K562 (cell line): ENCODE data around the gene ATP9A. TPM values are rescaled to one million over a fixed set of nuclear protein-coding genes. Genes with fewer than 3 reads are reported as not detected.

Experiments used
- ATAC-seq: fragments of 200-7000 bp; cut with Tn5 transposase; 3 replicates; pipeline ENCODE4 v1.9.1; 2020; ENCODE audit warnings: moderate library complexity
- BruUV-seq: library from RNA; stranded (reverse); fragments of 400-500 nt; replicated peaks from 2 replicates; lab custom pipeline; 2021; lab: Mats Ljungman, UMichigan
- CTCF ChIA-PET: fragments of 300-600 bp; formaldehyde crosslinking; extraction: SDS; loops from one replicate; lab custom pipeline; 2021; ENCODE audit warnings: low intra/inter-chr PET ratio; lab: Yijun Ruan, JAX
- POLR2A ChIA-PET: fragments of 300-600, 350-650 bp; sonication (Branson Sonifier 250); formaldehyde crosslinking; extraction: SDS; loops from one replicate; lab custom pipeline; 2021; ENCODE audit warnings: antibody characterized with exemption, inconsistent platforms; lab: Yijun Ruan, JAX
- DNase-seq, 4 experiments: peaks; one replicate each; pipeline versions ENCODE4 v3.0.0 to v3.0.0-alpha.2; 2011 to 2018; ENCODE audit warnings: low spot score in 3 of 4, mixed read lengths in 3 of 4; ENCODE audit errors: extremely low read depth in 1 of 4
- FAIRE-seq: peaks from 2 replicates; lab custom pipeline; 2011; peaks lifted over from hg19 to GRCh38; lab: Jason Lieb, UNC
- H2AFZ ChIP-seq: 2 replicates; pipeline ENCODE4 v1.6.0; 2011; ENCODE audit warnings: low read depth, low read length, control low read depth, inconsistent platforms
- H3K27ac ChIP-seq: fragments of 200-600 bp; 3 replicates; pipeline ENCODE4 v1.8.0; 2011; ENCODE audit warnings: low read depth, mild to moderate bottlenecking, control low read depth, inconsistent platforms, low read length, moderate library complexity, mixed read lengths; ENCODE audit errors: extremely low read depth
- H3K27me3 ChIP-seq, 2 experiments: fragments of 300-600 bp in 1 of 2; 2 replicates in 1 of 2; 3 replicates in 1 of 2; pipeline versions ENCODE4 v1.6.0 to v1.8.0; 2011; ENCODE audit warnings: inconsistent platforms in 2 of 2, low read length in 2 of 2, mild to moderate bottlenecking in 1 of 2, mixed read lengths in 1 of 2, moderate library complexity in 1 of 2; ENCODE audit not compliant: control insufficient read depth in 2 of 2, insufficient read depth in 2 of 2
- H3K36me3 ChIP-seq: fragments of 300-600 bp; 3 replicates; pipeline ENCODE4 v1.8.0; 2011; ENCODE audit warnings: mild to moderate bottlenecking, low read length, inconsistent platforms; ENCODE audit not compliant: control insufficient read depth, insufficient read depth
- H3K4me1 ChIP-seq, 2 experiments: fragments of 200-600 bp in 1 of 2; replicated peaks in 1 of 2; 2 replicates in 1 of 2; 3 replicates in 1 of 2; pipeline versions ENCODE4 v1.5.1 to v1.8.0; 2011; ENCODE audit warnings: inconsistent platforms in 2 of 2, low read length in 2 of 2, mild to moderate bottlenecking in 1 of 2, mixed read lengths in 1 of 2, moderate library complexity in 1 of 2; ENCODE audit not compliant: control insufficient read depth in 2 of 2, insufficient read depth in 2 of 2
- H3K4me2 ChIP-seq: 2 replicates; pipeline ENCODE4 v1.6.1; 2011; ENCODE audit warnings: low read length, control low read depth, inconsistent platforms, mixed read lengths; ENCODE audit not compliant: insufficient read depth
- H3K4me3 ChIP-seq: fragments of 200-600 bp; sonication (generic), shearing (Covaris generic); 2 replicates; pipeline ENCODE4 v1.5.1; 2016; ENCODE audit warnings: control low read depth, inconsistent platforms
- H3K79me2 ChIP-seq: fragments of 200-600 bp; 3 replicates; pipeline ENCODE4 v1.8.0; 2011; ENCODE audit warnings: low read length, inconsistent platforms; ENCODE audit not compliant: control insufficient read depth, insufficient read depth
- H3K9ac ChIP-seq, 2 experiments: 2 replicates each; pipeline versions ENCODE4 v1.6.0 to v1.6.1; 2011; ENCODE audit warnings: low read depth in 2 of 2, low read length in 2 of 2, control low read depth in 1 of 2, inconsistent platforms in 1 of 2, mild to moderate bottlenecking in 1 of 2, mixed read lengths in 1 of 2; ENCODE audit not compliant: insufficient read depth in 1 of 2
- H3K9me1 ChIP-seq: one replicate; pipeline ENCODE4 v1.6.0; 2011; ENCODE audit warnings: inconsistent platforms, mild to moderate bottlenecking, low read length, moderate library complexity; ENCODE audit not compliant: control insufficient read depth, insufficient read depth
- H3K9me3 ChIP-seq: replicated peaks from 2 replicates; pipeline ENCODE4 v1.5.1; 2011; ENCODE audit warnings: low read depth, low read length, inconsistent platforms; ENCODE audit not compliant: control insufficient read depth, insufficient read depth
- H4K20me1 ChIP-seq: replicated peaks from 2 replicates; pipeline ENCODE4 v1.6.1; 2011; ENCODE audit warnings: low read length, inconsistent platforms, mixed read lengths; ENCODE audit not compliant: control insufficient read depth, insufficient read depth
- TFE3 ChIP-seq: fragments of 450-650 bp; formaldehyde crosslinking; IDR thresholded peaks from 2 replicates; pipeline ENCODE4 v1.4.0; 2020; ENCODE audit warnings: mild to moderate bottlenecking, mixed read lengths
- ZBTB11 ChIP-seq, 3 experiments: fragments of 200-800 bp in 1 of 3; fragments of 250-450 bp in 1 of 3; fragments of 450-650 bp in 1 of 3; sonication (Bioruptor Pico) in 1 of 3; sonication (Bioruptor generic) in 1 of 3; formaldehyde crosslinking in 1 of 3; IDR thresholded peaks; 2 replicates each; pipeline versions ENCODE4 v1.6.1 to v1.8.0; 2016 to 2022; ENCODE audit warnings: mild to moderate bottlenecking in 2 of 3, missing genetic modification characterization in 2 of 3, missing compliant biosample characterization in 1 of 3, moderate library complexity in 1 of 3
- WGBS: fragments of 100-300 bp; shearing (Covaris generic); methylation state at CpG from one replicate; pipeline ENCODE4 v1.1.6; 2016; ENCODE audit warnings: low coverage, mixed read lengths; ENCODE audit not compliant: insufficient coverage; ENCODE audit errors: missing lambda C conversion rate; 5-methylcytosine and 5-hydroxymethylcytosine counted together
- in situ Hi-C: fragments of 300-500 bp; cut with MboI; formaldehyde crosslinking; loops from 4 replicates; pipeline ENCODE4 v1.15.0; 2018; ENCODE audit warnings: inconsistent platforms, mixed read lengths
- intact Hi-C: fragments of 100-400 bp; cut with micrococcal nuclease; formaldehyde crosslinking; loops from 2 replicates; pipeline ENCODE4 v1.14.2; 2022
- polyA plus RNA-seq, 8 experiments: library from polyadenylated mRNA; depleted of rRNA in 4 of 8; stranded (reverse) in 5 of 8; unstranded in 3 of 8; fragments of >200 nt; fragmentation: Nextera tagmentation in 2 of 8; fragmentation: Illumina TruSeq in 1 of 8; extraction: Ambion mirVana in 2 of 8; extraction: Trizol in 1 of 8; gene quantifications; 2 replicates each; pipeline versions ENCODE4 v1.2.1 to v1.2.3, GENCODE V29; 2011 to 2014; ENCODE audit warnings: inconsistent platforms in 1 of 8, missing spikeins in 1 of 8
- total RNA-seq, 7 experiments: library from RNA; depleted of rRNA in 6 of 7; stranded (reverse); fragments of >200 nt in 6 of 7; fragmentation: Illumina TruSeq in 2 of 7; extraction: Trizol in 2 of 7; gene quantifications; 2 replicates each; pipeline versions ENCODE4 v1.2.1 to v1.2.3, GENCODE V29; 2011 to 2021; ENCODE audit warnings: low replicate concordance in 1 of 7

Gene ATP9A
- total and polyA plus RNA-seq, 9 of the 15 experiments (the other 6 are each of a cell fraction or from before 2014, with no cell fraction given) = 0.18 to 0.62 (median 0.29) TPM

DNA sequence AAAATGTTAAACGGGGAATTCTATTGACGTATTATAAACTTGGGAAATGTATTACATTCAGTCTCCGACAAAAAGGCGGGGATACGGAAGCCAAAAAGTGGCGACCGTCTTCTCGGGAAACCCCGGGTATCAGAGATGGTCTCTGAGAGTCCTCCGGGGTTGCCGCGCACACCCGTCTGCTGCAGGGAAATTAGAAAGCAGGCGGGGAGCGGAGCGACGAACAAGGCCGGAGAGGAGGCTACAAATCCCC, 32.6 kb upstream of the ATP9A start:
- Histone ChIP-seq H3K9ac (no peak overlapping the region), H3K79me2 (no peaks in the 10 kb centered on the region), H3K27me3 (peaks cover under 1 to 4% of the 10 kb centered on the region in 2 experiments; a peak in 2 of 5 replicates), H3K36me3 (no peaks in the 10 kb centered on the region), H3K4me1 (peaks cover 0 to 4% of the 10 kb centered on the region in 2 experiments; a peak in 2 of 5 replicates), H3K4me2 (no peak overlapping the region), H3K27ac (no peak overlapping the region), H3K4me3 (no peak overlapping the region), H3K9me1 (no peaks in the 10 kb centered on the region), H3K9me3 (no peaks in the 10 kb centered on the region), H2AFZ (no peak overlapping the region), H4K20me1 (no peaks in the 10 kb centered on the region)
- in situ Hi-C loops (no loop called here), intact Hi-C loops (no loop called here)
- DNase-seq = no peak
- no peak for FAIRE-seq
- WGBS = 31% methylated on average over 12 of the region's 18 CpGs
- BruUV-seq = no TSS peak
- POLR2A ChIA-PET = no interaction called here
- TF ChIP-seq ZBTB11 (CRISPR knock-in tag; IDR thresholded peaks at IDR 0.05) = 0 out of 6 replicates have a peak, but pooled peaks of 1 of the 3 experiments have one; percentile 16
- TF ChIP-seq TFE3 (CRISPR knock-in tag) = no peak
- no peak for ATAC-seq
- CTCF ChIA-PET = interaction anchor here (1.2 kb wide), 1 partner anchor 283 kb away, joined by 4 read pairs; no protein-coding TSS in a partner anchor
